ENCODE measurements around the gene RCAN1. TPM values are rescaled to one million over a fixed set of nuclear protein-coding genes. Genes with fewer than 3 reads are reported as not detected.

Gene RCAN1
- total RNA-seq, 1 donor from 2014 or later: 22.1 TPM

DNA sequence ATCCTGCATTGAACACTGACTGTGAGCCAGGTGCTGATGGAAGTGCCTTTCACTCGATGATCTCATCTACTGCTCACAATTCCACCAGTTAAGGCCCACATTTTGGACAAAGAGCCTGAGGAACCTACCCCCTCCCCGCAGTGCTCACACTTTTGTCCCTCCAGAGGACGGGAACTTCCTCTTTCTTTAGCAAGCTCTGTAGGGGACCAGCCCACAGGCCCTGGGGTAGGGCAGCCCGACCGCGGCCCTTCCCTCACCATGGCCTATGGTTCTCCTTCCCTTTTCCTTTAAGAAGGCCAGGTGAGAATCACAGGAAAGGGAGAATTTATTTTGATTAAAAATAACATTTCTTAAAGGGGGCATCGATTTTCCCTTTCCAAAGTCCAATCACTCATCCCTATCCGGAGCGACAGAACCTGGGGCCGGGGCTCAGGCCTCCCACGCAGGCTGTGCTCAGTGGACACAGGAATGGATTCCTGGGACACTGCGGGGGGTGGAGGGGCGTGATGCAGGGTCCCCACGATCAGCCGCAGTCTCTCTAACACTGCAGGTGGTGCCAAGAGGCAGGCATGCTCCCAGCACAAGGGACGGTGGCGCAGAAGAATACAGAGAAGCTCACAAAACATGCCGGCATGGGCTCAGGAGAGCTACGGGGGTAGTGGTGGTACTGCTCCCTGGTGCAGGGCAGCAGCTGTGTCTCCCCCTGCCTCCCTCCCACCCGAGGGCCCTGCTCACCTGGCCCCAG is 94.0 kb downstream of the RCAN1 start:
- TF ChIP-seq, protein P1, sequence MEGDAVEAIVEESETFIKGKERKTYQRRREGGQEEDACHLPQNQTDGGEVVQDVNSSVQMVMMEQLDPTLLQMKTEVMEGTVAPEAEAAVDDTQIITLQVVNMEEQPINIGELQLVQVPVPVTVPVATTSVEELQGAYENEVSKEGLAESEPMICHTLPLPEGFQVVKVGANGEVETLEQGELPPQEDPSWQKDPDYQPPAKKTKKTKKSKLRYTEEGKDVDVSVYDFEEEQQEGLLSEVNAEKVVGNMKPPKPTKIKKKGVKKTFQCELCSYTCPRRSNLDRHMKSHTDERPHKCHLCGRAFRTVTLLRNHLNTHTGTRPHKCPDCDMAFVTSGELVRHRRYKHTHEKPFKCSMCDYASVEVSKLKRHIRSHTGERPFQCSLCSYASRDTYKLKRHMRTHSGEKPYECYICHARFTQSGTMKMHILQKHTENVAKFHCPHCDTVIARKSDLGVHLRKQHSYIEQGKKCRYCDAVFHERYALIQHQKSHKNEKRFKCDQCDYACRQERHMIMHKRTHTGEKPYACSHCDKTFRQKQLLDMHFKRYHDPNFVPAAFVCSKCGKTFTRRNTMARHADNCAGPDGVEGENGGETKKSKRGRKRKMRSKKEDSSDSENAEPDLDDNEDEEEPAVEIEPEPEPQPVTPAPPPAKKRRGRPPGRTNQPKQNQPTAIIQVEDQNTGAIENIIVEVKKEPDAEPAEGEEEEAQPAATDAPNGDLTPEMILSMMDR (IDR thresholded peaks at IDR 0.05; ENCODE audit: insufficient read depth, low read length, severe bottlenecking): no peak
- no peak for FAIRE-seq
- Histone ChIP-seq H3K4me3 (ENCODE audit: low read depth, low read length) (no peak overlapping the region), H3K27me3 (ENCODE audit: control insufficient read depth, insufficient read depth, low read length) (no peaks in the 10 kb centered on the region), H3K36me3 (ENCODE audit: control insufficient read depth, insufficient read depth, low read length) (peaks cover 17% of the 10 kb centered on the region)
- DNase-seq (ENCODE audit: low read depth): no peak

DNA sequence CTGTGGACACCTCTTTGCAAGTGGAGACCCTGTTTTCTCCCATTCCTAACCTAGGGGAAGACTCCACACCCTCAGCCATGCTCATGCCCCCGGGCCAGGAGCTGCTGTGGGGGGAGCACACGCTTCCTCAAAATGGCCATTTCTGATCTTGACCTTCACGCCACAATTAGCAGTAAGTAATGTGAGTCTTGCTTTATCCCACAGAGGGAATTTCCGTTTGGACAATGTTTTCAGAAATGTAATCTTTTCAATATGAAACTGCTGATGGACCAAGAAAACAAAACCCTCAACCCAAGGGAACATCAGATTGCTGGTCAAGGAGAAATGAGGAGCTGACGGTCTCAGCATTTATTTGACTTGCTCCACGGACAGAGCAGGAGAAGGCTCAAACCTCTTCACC is 94.6 kb downstream of the RCAN1 start:
- FAIRE-seq: no peak
- DNase-seq (ENCODE audit: low read depth): no peak
- Histone ChIP-seq H3K36me3 (ENCODE audit: control insufficient read depth, insufficient read depth, low read length) (peaks cover 17% of the 10 kb centered on the region), H3K4me3 (ENCODE audit: low read depth, low read length) (no peak overlapping the region), H3K27me3 (ENCODE audit: control insufficient read depth, insufficient read depth, low read length) (no peaks in the 10 kb centered on the region)
- TF ChIP-seq, protein P1 (IDR thresholded peaks at IDR 0.05; ENCODE audit: insufficient read depth, low read length, severe bottlenecking): no peak

- Histone ChIP-seq H3K4me3 (ENCODE audit: low read depth, low read length) (no peak overlapping the region), H3K36me3 (ENCODE audit: control insufficient read depth, insufficient read depth, low read length) (peaks cover 15% of the 10 kb centered on the region), H3K27me3 (ENCODE audit: control insufficient read depth, insufficient read depth, low read length) (no peaks in the 10 kb centered on the region)
- FAIRE-seq: no peak
- DNase-seq (ENCODE audit: low read depth): no peak
- TF ChIP-seq, protein P1 (IDR thresholded peaks at IDR 0.05; ENCODE audit: insufficient read depth, low read length, severe bottlenecking): no peak
Measured at GRCh38 chr21:34519694-34520093, 95.2 kb downstream of the RCAN1 start.

GRCh38 chr21:34519016-34519415 is 95.9 kb downstream of the RCAN1 start:
- Histone ChIP-seq H3K27me3 (ENCODE audit: control insufficient read depth, insufficient read depth, low read length) (no peaks in the 10 kb centered on the region), H3K4me3 (ENCODE audit: low read depth, low read length) (no peak overlapping the region), H3K36me3 (ENCODE audit: control insufficient read depth, insufficient read depth, low read length) (peaks cover 15% of the 10 kb centered on the region)
- TF ChIP-seq, protein P1 (IDR thresholded peaks at IDR 0.05; ENCODE audit: insufficient read depth, low read length, severe bottlenecking): no peak
- DNase-seq (ENCODE audit: low read depth): no peak
- FAIRE-seq: no peak

GRCh38 chr21:34518301-34518700 is 96.6 kb downstream of the RCAN1 start:
- FAIRE-seq (no peak), DNase-seq (ENCODE audit: low read depth) (no peak)
- TF ChIP-seq, protein P1 (IDR thresholded peaks at IDR 0.05; ENCODE audit: insufficient read depth, low read length, severe bottlenecking): no peak
- H3K4me3 ChIP-seq (ENCODE audit: low read depth, low read length): no peak overlapping the region
- no peaks in the 10 kb centered on the region for H3K27me3 ChIP-seq (ENCODE audit: control insufficient read depth, insufficient read depth, low read length)
- H3K36me3 ChIP-seq (ENCODE audit: control insufficient read depth, insufficient read depth, low read length): peaks cover 13% of the 10 kb centered on the region
